ENCODE data around the gene FAM131B.

The FAM131B gene

GRCh38 chr7:143359771-143360353, 2.7 kb downstream of the FAM131B start:
- no peak for DNase-seq (ENCODE audit: low read depth in 3 of 3)

GRCh38 chr7:143358626-143359025, 3.9 kb downstream of the FAM131B start:
- no peak for DNase-seq (ENCODE audit: low read depth in 3 of 3)

- no peak for DNase-seq (ENCODE audit: low read depth in 3 of 3)
Measured at GRCh38 chr7:143356414-143357050, 6.0 kb downstream of the FAM131B start.

GRCh38 chr7:143355450-143356385, 6.8 kb downstream of the FAM131B start:
- no peak for DNase-seq (ENCODE audit: low read depth in 3 of 3)

- DNase-seq (ENCODE audit: low read depth in 3 of 3): no peak
Measured at GRCh38 chr7:143354965-143355364, 7.5 kb downstream of the FAM131B start.

GRCh38 chr7:143354376-143354775, 8.1 kb downstream of the FAM131B start:
- no peak for DNase-seq (ENCODE audit: low read depth in 3 of 3)

- DNase-seq (ENCODE audit: low read depth in 3 of 3): no peak
Measured at GRCh38 chr7:143352531-143353002, 9.9 kb downstream of the FAM131B start.

- DNase-seq (ENCODE audit: low read depth in 3 of 3): no peak
Measured at GRCh38 chr7:143351574-143351973, 10.9 kb downstream of the FAM131B start.

- DNase-seq (ENCODE audit: low read depth in 3 of 3): no peak
Measured at GRCh38 chr7:143351060-143351459, 11.5 kb downstream of the FAM131B start.

GRCh38 chr7:143347950-143348349, 14.6 kb downstream of the FAM131B start:
- DNase-seq (ENCODE audit: low read depth in 3 of 3): no peak

GRCh38 chr7:143346018-143346417, 16.5 kb downstream of the FAM131B start:
- DNase-seq (ENCODE audit: low read depth in 3 of 3): no peak

- peak; percentile 30 to 68 (median 39) for DNase-seq (ENCODE audit: low read depth in 3 of 3)
Measured at GRCh38 chr7:143345428-143345900, 17.0 kb downstream of the FAM131B start.

GRCh38 chr7:143343596-143343995, 18.9 kb downstream of the FAM131B start:
- DNase-seq (ENCODE audit: low read depth in 3 of 3): no peak

GRCh38 chr7:143341842-143342241, 20.7 kb downstream of the FAM131B start:
- DNase-seq (ENCODE audit: low read depth in 3 of 3): no peak

GRCh38 chr7:143337216-143337615, 25.3 kb downstream of the FAM131B start:
- no peak for DNase-seq (ENCODE audit: low read depth in 3 of 3)

GRCh38 chr7:143334244-143334643, 28.3 kb downstream of the FAM131B start:
- DNase-seq (ENCODE audit: low read depth in 3 of 3): no peak

- no peak for DNase-seq (ENCODE audit: low read depth in 3 of 3)
Measured at GRCh38 chr7:143331179-143331801, 31.2 kb downstream of the FAM131B start.

GRCh38 chr7:143329471-143330170, 32.9 kb downstream of the FAM131B start:
- DNase-seq (ENCODE audit: low read depth in 3 of 3): no peak

GRCh38 chr7:143327903-143328302, 34.6 kb downstream of the FAM131B start:
- DNase-seq (ENCODE audit: low read depth in 3 of 3): no peak

- DNase-seq (ENCODE audit: low read depth in 3 of 3): no peak
Measured at GRCh38 chr7:143325240-143325639, 37.3 kb downstream of the FAM131B start.

GRCh38 chr7:143323653-143324052, 38.9 kb downstream of the FAM131B start:
- no peak for DNase-seq (ENCODE audit: low read depth in 3 of 3)
